PC-9 (cell line): ENCODE results near the gene EXOC1.

Source experiments
- EZH2 ChIP-seq: fragments of 200-600 bp; sonication (generic); IDR thresholded peaks from 2 replicates; pipeline ENCODE4 v1.8.0; 2017; ENCODE audit warnings: antibody characterized with exemption, low read depth
- TF ChIP-seq, protein P1 (sequence below): fragments of 200-600 bp; sonication (generic); conservative IDR thresholded peaks from 2 replicates; pipeline ENCODE4 v1.6.1; 2017; ENCODE audit warnings: mixed run types, antibody characterized with exemption, mild to moderate bottlenecking, moderate library complexity

- TF ChIP-seq, protein P1, sequence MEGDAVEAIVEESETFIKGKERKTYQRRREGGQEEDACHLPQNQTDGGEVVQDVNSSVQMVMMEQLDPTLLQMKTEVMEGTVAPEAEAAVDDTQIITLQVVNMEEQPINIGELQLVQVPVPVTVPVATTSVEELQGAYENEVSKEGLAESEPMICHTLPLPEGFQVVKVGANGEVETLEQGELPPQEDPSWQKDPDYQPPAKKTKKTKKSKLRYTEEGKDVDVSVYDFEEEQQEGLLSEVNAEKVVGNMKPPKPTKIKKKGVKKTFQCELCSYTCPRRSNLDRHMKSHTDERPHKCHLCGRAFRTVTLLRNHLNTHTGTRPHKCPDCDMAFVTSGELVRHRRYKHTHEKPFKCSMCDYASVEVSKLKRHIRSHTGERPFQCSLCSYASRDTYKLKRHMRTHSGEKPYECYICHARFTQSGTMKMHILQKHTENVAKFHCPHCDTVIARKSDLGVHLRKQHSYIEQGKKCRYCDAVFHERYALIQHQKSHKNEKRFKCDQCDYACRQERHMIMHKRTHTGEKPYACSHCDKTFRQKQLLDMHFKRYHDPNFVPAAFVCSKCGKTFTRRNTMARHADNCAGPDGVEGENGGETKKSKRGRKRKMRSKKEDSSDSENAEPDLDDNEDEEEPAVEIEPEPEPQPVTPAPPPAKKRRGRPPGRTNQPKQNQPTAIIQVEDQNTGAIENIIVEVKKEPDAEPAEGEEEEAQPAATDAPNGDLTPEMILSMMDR, result no peak
- TF ChIP-seq EZH2, result no peak
Measured at GRCh38 chr4:55926610-55927009, 73.2 kb downstream of the EXOC1 start.
